OCI-LY1 (cell line): ENCODE measurements around the gene CELA2A.
A peak's percentile ranks its signal among the peaks of the same experiment; 100 is the strongest.

Experiments
- H2AFZ ChIP-seq: fragments of 200-600 bp; sonication (generic), shearing (Covaris generic); 2 replicates; pipeline ENCODE4 v1.6.0; 2014; ENCODE audit warnings: antibody characterized with exemption, mild to moderate bottlenecking, low read length
- H3F3A ChIP-seq: fragments of 200-600 bp; sonication (generic), shearing (Covaris generic); 2 replicates; pipeline ENCODE4 v1.6.0; 2014; ENCODE audit warnings: mild to moderate bottlenecking, antibody characterized with exemption, low read length, moderate library complexity; ENCODE audit not compliant: insufficient read depth
- H3K27ac ChIP-seq: fragments of 200-600 bp; sonication (generic); 2 replicates; pipeline ENCODE4 v1.5.1; 2014; ENCODE audit warnings: low read length, mixed run types, mild to moderate bottlenecking, low read depth; ENCODE audit not compliant: poor library complexity, severe bottlenecking
- H3K27me3 ChIP-seq: fragments of 200-600 bp; sonication (generic); 2 replicates; pipeline ENCODE4 v1.6.0; 2014; ENCODE audit warnings: antibody characterized with exemption, mild to moderate bottlenecking, low read length, moderate library complexity; ENCODE audit not compliant: insufficient read depth
- H3K36me3 ChIP-seq: fragments of 200-600 bp; sonication (generic); 2 replicates; pipeline ENCODE4 v1.6.1; 2014; ENCODE audit warnings: mild to moderate bottlenecking, antibody characterized with exemption, low read length, moderate library complexity, mixed read lengths; ENCODE audit not compliant: insufficient read depth
- H3K4me1 ChIP-seq: fragments of 200-600 bp; sonication (generic); 2 replicates; pipeline ENCODE4 v1.5.1; 2014; ENCODE audit warnings: mild to moderate bottlenecking, low read length, moderate library complexity; ENCODE audit not compliant: insufficient read depth, severe bottlenecking
- H3K4me2 ChIP-seq: fragments of 200-600 bp; sonication (generic), shearing (Covaris generic); 2 replicates; pipeline ENCODE4 v1.6.1; 2014; ENCODE audit warnings: low read length
- H3K4me3 ChIP-seq: fragments of 200-600 bp; sonication (generic); 2 replicates; pipeline ENCODE4 v1.5.1; 2014; ENCODE audit warnings: low read length, low read depth, mild to moderate bottlenecking, mixed read lengths; ENCODE audit not compliant: poor library complexity, severe bottlenecking
- H3K79me2 ChIP-seq: fragments of 200-600 bp; shearing (Covaris generic); 2 replicates; pipeline ENCODE4 v1.6.1; 2016; ENCODE audit warnings: mixed run types, low read length, mixed read lengths; ENCODE audit not compliant: insufficient read depth
- H3K9ac ChIP-seq: fragments of 200-600 bp; sonication (generic), shearing (Covaris generic); 2 replicates; pipeline ENCODE4 v1.6.1; 2014; ENCODE audit warnings: mild to moderate bottlenecking, low read length, mixed read lengths
- H3K9me2 ChIP-seq: fragments of 200-600 bp; sonication (generic), shearing (Covaris generic); 2 replicates; pipeline ENCODE4 v1.6.1; 2014; ENCODE audit warnings: low read depth, mild to moderate bottlenecking, low read length, mixed read lengths
- H3K9me3 ChIP-seq: fragments of 200-600 bp; shearing (Covaris generic); 2 replicates; pipeline ENCODE4 v1.6.1; 2014; ENCODE audit warnings: low read length, mixed read lengths
- H4K20me1 ChIP-seq: fragments of 200-600 bp; sonication (generic), shearing (Covaris generic); 2 replicates; pipeline ENCODE4 v1.6.0; 2016; ENCODE audit warnings: mild to moderate bottlenecking, low read length; ENCODE audit not compliant: insufficient read depth
- EZH2 ChIP-seq: fragments of 200-600 bp; sonication (generic), shearing (Covaris generic); IDR thresholded peaks from 2 replicates; pipeline ENCODE4 v1.8.0; 2017; ENCODE audit warnings: borderline replicate concordance, mixed run types, mild to moderate bottlenecking, antibody characterized with exemption, low read length, moderate library complexity, mixed read lengths
- TF ChIP-seq, protein P1 (sequence below): fragments of 200-600 bp; sonication (generic), shearing (Covaris generic); IDR thresholded peaks from 2 replicates; pipeline ENCODE4 v1.5.1; 2017; ENCODE audit warnings: mild to moderate bottlenecking, antibody characterized with exemption, low read length, moderate library complexity, mixed read lengths

Gene CELA2A

DNA sequence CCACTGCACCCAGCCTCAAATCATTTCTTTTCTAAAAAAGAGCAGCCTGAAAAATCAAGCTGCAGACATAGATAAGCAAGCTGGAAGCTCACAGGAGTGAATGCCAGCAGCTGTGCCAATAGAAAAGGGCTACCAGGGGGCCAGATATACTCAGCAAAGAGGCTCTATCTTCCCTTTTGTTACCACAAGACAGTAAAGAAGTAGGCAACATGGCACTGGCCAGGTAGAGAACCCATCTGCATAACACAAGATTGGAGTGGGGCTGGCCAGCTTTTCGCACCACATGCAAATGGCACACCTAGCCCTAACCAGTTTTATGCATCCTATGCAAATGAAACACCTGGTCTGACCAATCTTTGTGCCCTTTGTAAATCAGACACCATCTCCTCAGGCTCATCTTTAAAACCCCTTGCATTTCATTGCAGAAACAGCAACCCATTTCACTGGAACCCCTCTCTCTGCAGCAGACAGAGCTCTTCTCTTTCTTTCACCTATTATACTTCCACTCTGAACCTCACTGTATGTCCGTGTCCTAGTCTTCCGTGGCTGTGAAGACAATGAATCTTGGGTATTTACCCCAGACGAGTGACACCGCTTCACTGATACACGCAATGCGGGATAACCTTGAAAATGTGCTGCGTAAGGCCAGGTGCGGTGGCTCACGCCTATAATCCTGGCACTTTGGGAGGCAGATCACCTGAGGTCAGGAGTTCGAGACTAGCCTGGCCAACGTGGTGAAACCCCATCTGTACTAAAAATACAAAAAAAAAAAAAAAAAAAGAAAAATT is 52.4 kb downstream of the CELA2A start:
- Histone ChIP-seq H3K27me3 (no peaks in the 10 kb centered on the region), H3K4me1 (peaks cover 16% of the 10 kb centered on the region), H3K9me3 (no peaks in the 10 kb centered on the region), H3K36me3 (no peaks in the 10 kb centered on the region), H3K9me2 (no peaks in the 10 kb centered on the region), H2AFZ (no peak overlapping the region), H3K27ac (no peak overlapping the region), H3F3A (no peaks in the 10 kb centered on the region), H3K4me2 (no peak overlapping the region), H4K20me1 (no peaks in the 10 kb centered on the region), H3K4me3 (no peak overlapping the region), H3K9ac (no peak overlapping the region), H3K79me2 (no peaks in the 10 kb centered on the region)
- no peak for TF ChIP-seq EZH2
- TF ChIP-seq, protein P1, sequence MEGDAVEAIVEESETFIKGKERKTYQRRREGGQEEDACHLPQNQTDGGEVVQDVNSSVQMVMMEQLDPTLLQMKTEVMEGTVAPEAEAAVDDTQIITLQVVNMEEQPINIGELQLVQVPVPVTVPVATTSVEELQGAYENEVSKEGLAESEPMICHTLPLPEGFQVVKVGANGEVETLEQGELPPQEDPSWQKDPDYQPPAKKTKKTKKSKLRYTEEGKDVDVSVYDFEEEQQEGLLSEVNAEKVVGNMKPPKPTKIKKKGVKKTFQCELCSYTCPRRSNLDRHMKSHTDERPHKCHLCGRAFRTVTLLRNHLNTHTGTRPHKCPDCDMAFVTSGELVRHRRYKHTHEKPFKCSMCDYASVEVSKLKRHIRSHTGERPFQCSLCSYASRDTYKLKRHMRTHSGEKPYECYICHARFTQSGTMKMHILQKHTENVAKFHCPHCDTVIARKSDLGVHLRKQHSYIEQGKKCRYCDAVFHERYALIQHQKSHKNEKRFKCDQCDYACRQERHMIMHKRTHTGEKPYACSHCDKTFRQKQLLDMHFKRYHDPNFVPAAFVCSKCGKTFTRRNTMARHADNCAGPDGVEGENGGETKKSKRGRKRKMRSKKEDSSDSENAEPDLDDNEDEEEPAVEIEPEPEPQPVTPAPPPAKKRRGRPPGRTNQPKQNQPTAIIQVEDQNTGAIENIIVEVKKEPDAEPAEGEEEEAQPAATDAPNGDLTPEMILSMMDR = no peak

- H3K4me3 ChIP-seq = no peak overlapping the region
- H3F3A ChIP-seq = no peaks in the 10 kb centered on the region
- TF ChIP-seq EZH2 = no peak
- TF ChIP-seq, protein P1 = no peak
- no peaks in the 10 kb centered on the region for H3K27me3 ChIP-seq
- no peak overlapping the region for H3K4me2 ChIP-seq
- no peaks in the 10 kb centered on the region for H4K20me1 ChIP-seq
- H3K36me3 ChIP-seq = no peaks in the 10 kb centered on the region
- no peak overlapping the region for H3K9ac ChIP-seq
- no peak overlapping the region for H2AFZ ChIP-seq
- H3K27ac ChIP-seq = peak overlapping the region; percentile 27
- no peaks in the 10 kb centered on the region for H3K9me3 ChIP-seq
- peaks cover 16% of the 10 kb centered on the region for H3K4me1 ChIP-seq
- H3K9me2 ChIP-seq = no peaks in the 10 kb centered on the region
- no peaks in the 10 kb centered on the region for H3K79me2 ChIP-seq
Measured at GRCh38 chr1:15509586-15509985, 53.1 kb downstream of the CELA2A start.

DNA sequence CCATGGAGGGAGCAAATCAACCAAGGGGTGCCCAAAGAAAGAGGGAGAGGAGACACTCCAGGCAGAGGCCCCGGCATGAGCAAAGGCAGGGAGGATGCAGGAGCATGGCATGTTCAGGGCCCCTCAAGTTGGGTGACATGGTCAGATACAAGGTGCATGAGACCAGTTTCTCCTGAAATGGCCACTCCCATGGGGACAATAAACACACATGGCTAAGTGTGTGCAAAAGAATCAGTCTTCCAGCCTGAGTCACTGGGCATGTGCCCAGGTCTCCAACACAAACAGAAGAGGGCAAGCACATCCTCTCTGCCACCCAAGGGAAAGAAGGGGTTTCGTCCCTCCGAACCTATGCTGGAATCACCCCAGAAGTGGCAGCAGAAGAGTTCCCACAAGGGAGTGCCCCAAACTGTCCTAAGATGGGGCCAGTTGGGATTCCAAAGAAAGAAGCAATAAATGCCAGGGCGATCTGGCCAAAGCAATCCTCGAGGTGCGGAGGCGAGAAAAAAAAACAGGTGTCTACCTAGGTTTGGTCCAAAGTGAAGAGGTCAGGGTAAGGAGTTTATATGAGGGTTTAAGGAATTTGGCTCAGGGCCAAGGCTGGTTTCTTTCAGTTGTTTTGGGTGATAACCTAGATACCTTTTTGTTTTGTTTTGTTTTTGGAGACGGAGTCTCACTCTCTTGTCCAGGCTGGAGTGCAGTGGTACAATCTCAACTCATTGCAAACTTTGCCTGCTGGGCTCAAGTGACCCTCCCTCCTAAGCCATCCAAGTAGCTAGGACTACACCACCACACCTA is 54.3 kb downstream of the CELA2A start:
- H3F3A ChIP-seq = no peaks in the 10 kb centered on the region
- peaks cover 24% of the 10 kb centered on the region for H3K4me1 ChIP-seq
- TF ChIP-seq, protein P1 = no peak
- no peak for TF ChIP-seq EZH2
- H3K9me3 ChIP-seq = no peaks in the 10 kb centered on the region
- H2AFZ ChIP-seq = no peak overlapping the region
- no peak overlapping the region for H3K27ac ChIP-seq
- H3K4me2 ChIP-seq = no peak overlapping the region
- no peaks in the 10 kb centered on the region for H3K79me2 ChIP-seq
- H3K27me3 ChIP-seq = no peaks in the 10 kb centered on the region
- no peaks in the 10 kb centered on the region for H4K20me1 ChIP-seq
- H3K36me3 ChIP-seq = no peaks in the 10 kb centered on the region
- H3K9me2 ChIP-seq = no peaks in the 10 kb centered on the region
- H3K4me3 ChIP-seq = no peak overlapping the region
- no peak overlapping the region for H3K9ac ChIP-seq
